Stimulated activated effector memory CD8-positive, alpha-beta T cell treated with anti-CD3 and anti-CD28 coated beads, Interleukin-12 subunit alpha, Interleukin-12 subunit beta, amount 100 ng/mL, for 72 hours (primary cell): Measurements from ENCODE around the gene VILL.

Experiments used
- ATAC-seq: fragments of 150-1000 bp; cut with Tn5 transposase; 2 replicates; pipeline ENCODE4 v1.10.0; 2021
- DNase-seq, 2 donors: peaks; one replicate each; pipeline ENCODE4 v3.0.0; 2021 to 2022; ENCODE audit warnings: low spot score in 2 of 2
- H3K27ac Mint-ChIP-seq: one replicate; pipeline ENCODE4 v1.8.0; 2022; ENCODE audit warnings: mild to moderate bottlenecking, mixed read lengths
- H3K36me3 Mint-ChIP-seq: one replicate; pipeline ENCODE4 v1.8.0; 2022; ENCODE audit warnings: mild to moderate bottlenecking, mixed read lengths
- H3K4me1 Mint-ChIP-seq: one replicate; pipeline ENCODE4 v1.8.0; 2022; ENCODE audit warnings: mixed read lengths
- H3K4me3 Mint-ChIP-seq: one replicate; pipeline ENCODE4 v1.8.0; 2022; ENCODE audit warnings: mild to moderate bottlenecking, mixed read lengths
- H3K9me3 Mint-ChIP-seq: one replicate; pipeline ENCODE4 v1.8.0; 2022; ENCODE audit warnings: mixed read lengths

VILL gene

GRCh38 chr3:37999836-38000235 lies 9.2 kb downstream of the VILL start:
- H3K4me1 Mint-ChIP-seq: peaks cover 78% of the 10 kb centered on the region
- no peak for DNase-seq
- peak overlapping the region; percentile 97 for H3K27ac Mint-ChIP-seq
- peaks cover 37% of the 10 kb centered on the region for H3K36me3 Mint-ChIP-seq
- peak overlapping the region; percentile 77 for H3K4me3 Mint-ChIP-seq
- ATAC-seq: no peak
- no peaks in the 10 kb centered on the region for H3K9me3 Mint-ChIP-seq

GRCh38 chr3:38000242-38000916 lies 9.8 kb downstream of the VILL start:
- no peaks in the 10 kb centered on the region for H3K9me3 Mint-ChIP-seq
- ATAC-seq (no peak), DNase-seq (no peak)
- H3K36me3 Mint-ChIP-seq: peaks cover 42% of the 10 kb centered on the region
- peak overlapping the region; percentile 97 for H3K27ac Mint-ChIP-seq
- no peak overlapping the region for H3K4me3 Mint-ChIP-seq
- peaks cover 78% of the 10 kb centered on the region for H3K4me1 Mint-ChIP-seq

GRCh38 chr3:38000965-38001455 lies 10.4 kb downstream of the VILL start:
- H3K4me3 Mint-ChIP-seq: no peak overlapping the region
- H3K36me3 Mint-ChIP-seq: peaks cover 40% of the 10 kb centered on the region
- ATAC-seq (no peak), DNase-seq (no peak)
- H3K9me3 Mint-ChIP-seq: no peaks in the 10 kb centered on the region
- H3K4me1 Mint-ChIP-seq: peaks cover 75% of the 10 kb centered on the region
- peak overlapping the region; percentile 85 for H3K27ac Mint-ChIP-seq

GRCh38 chr3:38001456-38002081 lies 11.0 kb downstream of the VILL start:
- Mint-ChIP-seq H3K4me1 (peaks cover 69% of the 10 kb centered on the region), H3K4me3 (no peak overlapping the region), H3K9me3 (no peaks in the 10 kb centered on the region), H3K36me3 (peaks cover 36% of the 10 kb centered on the region), H3K27ac (peak overlapping the region; percentile 85)
- ATAC-seq (no peak), DNase-seq (no peak)

- no peaks in the 10 kb centered on the region for H3K9me3 Mint-ChIP-seq
- no peak for ATAC-seq
- H3K27ac Mint-ChIP-seq: peak overlapping the region; percentile 85
- peaks cover 31% of the 10 kb centered on the region for H3K36me3 Mint-ChIP-seq
- no peak overlapping the region for H3K4me3 Mint-ChIP-seq
- peaks cover 61% of the 10 kb centered on the region for H3K4me1 Mint-ChIP-seq
- DNase-seq: no peak
These were observed 11.8 kb downstream of the VILL start for GRCh38 chr3:38002291-38002876.

GRCh38 chr3:38002940-38003339 lies 12.4 kb downstream of the VILL start:
- Mint-ChIP-seq H3K36me3 (peaks cover 37% of the 10 kb centered on the region), H3K9me3 (no peaks in the 10 kb centered on the region), H3K4me3 (no peak overlapping the region), H3K27ac (peak overlapping the region; percentile 85), H3K4me1 (peaks cover 55% of the 10 kb centered on the region)
- ATAC-seq (no peak), DNase-seq (no peak)

GRCh38 chr3:38003371-38003816 lies 12.8 kb downstream of the VILL start:
- ATAC-seq (peak; percentile 31), DNase-seq (peak; percentile 53 to 75)
- Mint-ChIP-seq H3K27ac (peak overlapping the region; percentile 88), H3K4me3 (no peak overlapping the region), H3K9me3 (no peaks in the 10 kb centered on the region), H3K4me1 (peaks cover 51% of the 10 kb centered on the region), H3K36me3 (peaks cover 38% of the 10 kb centered on the region)

GRCh38 chr3:38003817-38004414 lies 13.3 kb downstream of the VILL start:
- peak overlapping the region; percentile 88 for H3K27ac Mint-ChIP-seq
- peak overlapping the region; percentile 31 for H3K4me3 Mint-ChIP-seq
- no peaks in the 10 kb centered on the region for H3K9me3 Mint-ChIP-seq
- DNase-seq (no peak), ATAC-seq (no peak)
- H3K36me3 Mint-ChIP-seq: peaks cover 41% of the 10 kb centered on the region
- peaks cover 46% of the 10 kb centered on the region for H3K4me1 Mint-ChIP-seq

GRCh38 chr3:38004415-38005075 lies 14.0 kb downstream of the VILL start:
- peaks cover 39% of the 10 kb centered on the region for H3K4me1 Mint-ChIP-seq
- peaks cover 44% of the 10 kb centered on the region for H3K36me3 Mint-ChIP-seq
- H3K9me3 Mint-ChIP-seq: no peaks in the 10 kb centered on the region
- peak overlapping the region; percentile 31 for H3K4me3 Mint-ChIP-seq
- peak in 1 of 2 donors; percentile 41 for DNase-seq
- ATAC-seq: peak; percentile 80
- peak overlapping the region; percentile 88 for H3K27ac Mint-ChIP-seq

GRCh38 chr3:38005076-38006020 lies 14.8 kb downstream of the VILL start:
- peak overlapping the region; percentile 88 for H3K27ac Mint-ChIP-seq
- ATAC-seq (peak; percentile 71), DNase-seq (no peak)
- H3K4me1 Mint-ChIP-seq: peaks cover 41% of the 10 kb centered on the region
- no peaks in the 10 kb centered on the region for H3K9me3 Mint-ChIP-seq
- no peak overlapping the region for H3K4me3 Mint-ChIP-seq
- H3K36me3 Mint-ChIP-seq: peaks cover 47% of the 10 kb centered on the region

- Mint-ChIP-seq H3K27ac (peak overlapping the region; percentile 88), H3K4me1 (peaks cover 41% of the 10 kb centered on the region), H3K4me3 (no peak overlapping the region), H3K9me3 (no peaks in the 10 kb centered on the region), H3K36me3 (peaks cover 44% of the 10 kb centered on the region)
- ATAC-seq: no peak
- DNase-seq: no peak
These were observed 15.4 kb downstream of the VILL start for GRCh38 chr3:38006031-38006430.

GRCh38 chr3:38006445-38006995 lies 15.9 kb downstream of the VILL start:
- H3K9me3 Mint-ChIP-seq: no peaks in the 10 kb centered on the region
- H3K36me3 Mint-ChIP-seq: peaks cover 44% of the 10 kb centered on the region
- no peak for ATAC-seq
- DNase-seq: no peak
- H3K4me1 Mint-ChIP-seq: peaks cover 41% of the 10 kb centered on the region
- peak overlapping the region; percentile 88 for H3K27ac Mint-ChIP-seq
- H3K4me3 Mint-ChIP-seq: no peak overlapping the region

GRCh38 chr3:38007754-38008090 lies 17.1 kb downstream of the VILL start:
- peaks cover 43% of the 10 kb centered on the region for H3K36me3 Mint-ChIP-seq
- ATAC-seq (no peak), DNase-seq (no peak)
- no peak overlapping the region for H3K4me3 Mint-ChIP-seq
- H3K27ac Mint-ChIP-seq: peak overlapping the region; percentile 72
- peaks cover 34% of the 10 kb centered on the region for H3K4me1 Mint-ChIP-seq
- no peaks in the 10 kb centered on the region for H3K9me3 Mint-ChIP-seq

- peak overlapping the region; percentile 87 for H3K27ac Mint-ChIP-seq
- no peak for ATAC-seq
- H3K4me3 Mint-ChIP-seq: no peak overlapping the region
- H3K36me3 Mint-ChIP-seq: peaks cover 38% of the 10 kb centered on the region
- H3K4me1 Mint-ChIP-seq: peaks cover 29% of the 10 kb centered on the region
- no peak for DNase-seq
- no peaks in the 10 kb centered on the region for H3K9me3 Mint-ChIP-seq
These were observed 17.7 kb downstream of the VILL start for GRCh38 chr3:38008191-38008701.
